DND-41 (cell line): ENCODE data around the gene GRIK4.

Experiments used
- ATAC-seq: fragments of 200-7000 bp; cut with Tn5 transposase; 3 replicates; pipeline ENCODE4 v1.9.1; 2021; ENCODE audit warnings: low read depth; ENCODE audit not compliant: insufficient read depth
- DNase-seq: peaks from one replicate; pipeline ENCODE4 v3.0.0-alpha.2; 2020
- H2AFZ ChIP-seq: 2 replicates; pipeline ENCODE4 v1.6.0; 2012; ENCODE audit warnings: low read depth, low read length
- H3K27ac ChIP-seq: 2 replicates; pipeline ENCODE4 v1.5.1; 2012; ENCODE audit warnings: low read length, inconsistent platforms
- H3K27me3 ChIP-seq: fragments of 200-600 bp; sonication (generic); 2 replicates; pipeline ENCODE4 v1.6.0; 2012; ENCODE audit warnings: low read length, mild to moderate bottlenecking, inconsistent platforms; ENCODE audit not compliant: insufficient read depth, poor library complexity
- H3K36me3 ChIP-seq: 2 replicates; pipeline ENCODE4 v1.5.1; 2012; ENCODE audit warnings: low read length, inconsistent platforms; ENCODE audit not compliant: insufficient read depth
- H3K4me1 ChIP-seq: 2 replicates; pipeline ENCODE4 v1.5.1; 2012; ENCODE audit warnings: mild to moderate bottlenecking, low read length; ENCODE audit not compliant: insufficient read depth
- H3K4me2 ChIP-seq: 2 replicates; pipeline ENCODE4 v1.6.0; 2012; ENCODE audit warnings: mild to moderate bottlenecking, moderate library complexity, low read length, inconsistent platforms; ENCODE audit not compliant: insufficient read depth
- H3K4me3 ChIP-seq, 2 experiments: fragments of 200-600 bp in 1 of 2; shearing (Covaris generic) in 1 of 2; 2 replicates each; pipeline ENCODE4 v1.5.1; 2012 to 2016; ENCODE audit warnings: inconsistent platforms in 2 of 2, low read length in 2 of 2, mild to moderate bottlenecking in 2 of 2, low read depth in 1 of 2, moderate library complexity in 1 of 2
- H3K79me2 ChIP-seq: 2 replicates; pipeline ENCODE4 v1.6.0; 2012; ENCODE audit warnings: low read length, inconsistent platforms; ENCODE audit not compliant: insufficient read depth
- H3K9ac ChIP-seq: 2 replicates; pipeline ENCODE4 v1.6.0; 2012; ENCODE audit warnings: low read depth, mild to moderate bottlenecking, inconsistent platforms, low read length, moderate library complexity
- H3K9me3 ChIP-seq: 2 replicates; pipeline ENCODE4 v1.5.1; 2012; ENCODE audit warnings: low read length, moderate library complexity, mild to moderate bottlenecking, inconsistent platforms; ENCODE audit not compliant: insufficient read depth, severe bottlenecking
- H4K20me1 ChIP-seq: 2 replicates; pipeline ENCODE4 v1.6.0; 2012; ENCODE audit warnings: low read length; ENCODE audit not compliant: insufficient read depth
- EZH2 ChIP-seq: IDR thresholded peaks from 3 replicates; pipeline ENCODE4 v1.6.1; 2012; ENCODE audit warnings: borderline replicate concordance, low read depth, mild to moderate bottlenecking, moderate library complexity, low read length, inconsistent platforms; ENCODE audit not compliant: severe bottlenecking
- TF ChIP-seq, protein P1 (sequence below): IDR thresholded peaks from 2 replicates; pipeline ENCODE4 v1.5.1; 2012; ENCODE audit warnings: borderline replicate concordance, low read length, moderate library complexity, mild to moderate bottlenecking; ENCODE audit not compliant: poor library complexity, severe bottlenecking; ENCODE audit errors: extremely low read depth

The GRIK4 gene

GRCh38 chr11:120890609-120891320 is 379.2 kb downstream of the GRIK4 start:
- Histone ChIP-seq H3K4me1 (no peaks in the 10 kb centered on the region), H3K36me3 (no peaks in the 10 kb centered on the region), H3K79me2 (no peaks in the 10 kb centered on the region), H2AFZ (no peak overlapping the region), H4K20me1 (no peaks in the 10 kb centered on the region), H3K27ac (no peak overlapping the region), H3K9ac (no peak overlapping the region), H3K9me3 (no peaks in the 10 kb centered on the region), H3K27me3 (peaks cover 11% of the 10 kb centered on the region), H3K4me3 (no peak overlapping the region), H3K4me2 (no peak overlapping the region)
- DNase-seq (no peak), ATAC-seq (no peak)
- TF ChIP-seq, protein P1, sequence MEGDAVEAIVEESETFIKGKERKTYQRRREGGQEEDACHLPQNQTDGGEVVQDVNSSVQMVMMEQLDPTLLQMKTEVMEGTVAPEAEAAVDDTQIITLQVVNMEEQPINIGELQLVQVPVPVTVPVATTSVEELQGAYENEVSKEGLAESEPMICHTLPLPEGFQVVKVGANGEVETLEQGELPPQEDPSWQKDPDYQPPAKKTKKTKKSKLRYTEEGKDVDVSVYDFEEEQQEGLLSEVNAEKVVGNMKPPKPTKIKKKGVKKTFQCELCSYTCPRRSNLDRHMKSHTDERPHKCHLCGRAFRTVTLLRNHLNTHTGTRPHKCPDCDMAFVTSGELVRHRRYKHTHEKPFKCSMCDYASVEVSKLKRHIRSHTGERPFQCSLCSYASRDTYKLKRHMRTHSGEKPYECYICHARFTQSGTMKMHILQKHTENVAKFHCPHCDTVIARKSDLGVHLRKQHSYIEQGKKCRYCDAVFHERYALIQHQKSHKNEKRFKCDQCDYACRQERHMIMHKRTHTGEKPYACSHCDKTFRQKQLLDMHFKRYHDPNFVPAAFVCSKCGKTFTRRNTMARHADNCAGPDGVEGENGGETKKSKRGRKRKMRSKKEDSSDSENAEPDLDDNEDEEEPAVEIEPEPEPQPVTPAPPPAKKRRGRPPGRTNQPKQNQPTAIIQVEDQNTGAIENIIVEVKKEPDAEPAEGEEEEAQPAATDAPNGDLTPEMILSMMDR = no peak
- TF ChIP-seq EZH2 = no peak

DNA sequence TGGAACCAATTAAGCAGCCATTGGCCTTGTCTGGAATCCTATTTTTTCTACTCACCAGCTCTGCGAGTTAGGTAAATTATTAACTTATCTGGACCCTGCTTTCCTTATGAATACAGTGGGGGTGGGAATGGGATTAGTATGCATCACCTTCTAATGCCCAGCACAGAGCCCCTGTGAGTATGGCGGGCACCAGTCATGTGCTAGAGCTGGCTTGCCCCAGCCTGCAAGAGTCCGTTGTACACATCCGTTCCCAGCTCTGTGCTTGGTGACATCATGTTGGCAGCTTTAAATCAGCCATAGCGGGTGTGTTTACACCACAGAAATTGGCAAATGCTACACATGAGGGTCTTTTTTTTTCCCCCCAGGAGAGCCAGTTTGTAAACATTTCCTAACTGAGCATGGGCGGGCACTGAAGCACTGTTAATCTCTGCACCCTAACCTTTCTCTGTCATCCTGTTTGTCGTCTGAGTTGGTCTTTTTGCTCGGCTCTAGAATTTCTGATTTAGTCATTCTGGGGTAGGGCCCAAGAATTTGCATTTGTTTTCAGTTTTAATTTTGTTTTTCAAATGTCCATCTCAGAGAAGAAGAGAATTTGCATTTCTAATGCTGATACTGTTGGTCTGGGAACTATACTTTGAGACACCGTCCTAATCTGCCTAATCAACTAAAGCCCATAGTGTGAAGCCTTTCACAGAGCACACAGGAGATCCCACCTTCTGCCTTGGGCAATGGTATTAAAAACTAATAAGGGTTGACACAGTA is 382.1 kb downstream of the GRIK4 start:
- H3K27me3 ChIP-seq = peaks cover 21% of the 10 kb centered on the region
- TF ChIP-seq EZH2 = no peak
- TF ChIP-seq, protein P1 = no peak
- no peak overlapping the region for H3K4me3 ChIP-seq
- no peaks in the 10 kb centered on the region for H3K79me2 ChIP-seq
- H3K4me1 ChIP-seq = no peaks in the 10 kb centered on the region
- no peaks in the 10 kb centered on the region for H3K36me3 ChIP-seq
- no peaks in the 10 kb centered on the region for H3K9me3 ChIP-seq
- H3K9ac ChIP-seq = no peak overlapping the region
- DNase-seq (no peak), ATAC-seq (no peak)
- H3K4me2 ChIP-seq = no peak overlapping the region
- no peak overlapping the region for H3K27ac ChIP-seq
- H4K20me1 ChIP-seq = peaks cover 5% of the 10 kb centered on the region; the same call in 1 of the 2 replicates
- H2AFZ ChIP-seq = no peak overlapping the region

- no peaks in the 10 kb centered on the region for H3K36me3 ChIP-seq
- DNase-seq (no peak), ATAC-seq (no peak)
- no peaks in the 10 kb centered on the region for H3K79me2 ChIP-seq
- no peak overlapping the region for H3K4me2 ChIP-seq
- no peak overlapping the region for H3K9ac ChIP-seq
- no peak overlapping the region for H3K4me3 ChIP-seq
- H3K27me3 ChIP-seq = peaks cover 20% of the 10 kb centered on the region
- H3K4me1 ChIP-seq = no peaks in the 10 kb centered on the region
- no peak overlapping the region for H3K27ac ChIP-seq
- H2AFZ ChIP-seq = no peak overlapping the region
- H4K20me1 ChIP-seq = peaks cover 5% of the 10 kb centered on the region
- TF ChIP-seq, protein P1 = no peak
- TF ChIP-seq EZH2 = no peak
- no peaks in the 10 kb centered on the region for H3K9me3 ChIP-seq
Observed at GRCh38 chr11:120894202-120894985, 382.8 kb downstream of the GRIK4 start.
